Measurements from ENCODE around the gene ATP5F1B.

DNA sequence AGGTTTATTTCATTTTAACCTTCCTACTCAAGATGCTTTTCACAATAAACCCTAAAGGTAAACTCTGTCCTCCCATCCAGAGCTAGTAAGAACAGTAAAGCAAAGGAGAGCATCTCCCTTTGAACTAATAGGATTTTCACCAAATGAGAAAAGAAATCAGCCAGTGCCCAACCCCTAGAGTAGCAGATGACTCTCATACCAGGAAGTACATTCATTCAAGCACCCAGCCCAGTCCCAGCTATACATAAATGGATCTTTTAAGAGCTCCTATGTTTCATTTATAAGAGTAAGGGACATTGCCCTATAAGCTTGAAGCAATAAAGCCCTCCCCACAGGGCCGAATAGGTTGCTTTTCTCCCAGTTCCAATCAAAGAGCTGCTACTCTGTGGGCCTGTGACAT lies 23.2 kb downstream of the ATP5F1B start:
- TF ChIP-seq, protein P1, sequence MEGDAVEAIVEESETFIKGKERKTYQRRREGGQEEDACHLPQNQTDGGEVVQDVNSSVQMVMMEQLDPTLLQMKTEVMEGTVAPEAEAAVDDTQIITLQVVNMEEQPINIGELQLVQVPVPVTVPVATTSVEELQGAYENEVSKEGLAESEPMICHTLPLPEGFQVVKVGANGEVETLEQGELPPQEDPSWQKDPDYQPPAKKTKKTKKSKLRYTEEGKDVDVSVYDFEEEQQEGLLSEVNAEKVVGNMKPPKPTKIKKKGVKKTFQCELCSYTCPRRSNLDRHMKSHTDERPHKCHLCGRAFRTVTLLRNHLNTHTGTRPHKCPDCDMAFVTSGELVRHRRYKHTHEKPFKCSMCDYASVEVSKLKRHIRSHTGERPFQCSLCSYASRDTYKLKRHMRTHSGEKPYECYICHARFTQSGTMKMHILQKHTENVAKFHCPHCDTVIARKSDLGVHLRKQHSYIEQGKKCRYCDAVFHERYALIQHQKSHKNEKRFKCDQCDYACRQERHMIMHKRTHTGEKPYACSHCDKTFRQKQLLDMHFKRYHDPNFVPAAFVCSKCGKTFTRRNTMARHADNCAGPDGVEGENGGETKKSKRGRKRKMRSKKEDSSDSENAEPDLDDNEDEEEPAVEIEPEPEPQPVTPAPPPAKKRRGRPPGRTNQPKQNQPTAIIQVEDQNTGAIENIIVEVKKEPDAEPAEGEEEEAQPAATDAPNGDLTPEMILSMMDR (IDR thresholded peaks at IDR 0.05), result no peak
- TF ChIP-seq POLR2A (IDR thresholded peaks at IDR 0.05), result no peak

All from vagina (tissue), 2 donors.